HTERT RPE-1 (cell line): ENCODE results near the gene DFFA.
"Not testable (repeated sequence)": the region's sequence is repeated elsewhere in the genome, so short reads cannot be mapped to it uniquely, and the experiment has no call there.

Experiments used
- in situ Hi-C: fragments of 300-500 bp; cut with MboI; formaldehyde crosslinking; loops from 4 replicates; pipeline ENCODE4 v1.14.3; 2020; ENCODE audit warnings: low sequenced_read_pairs

Gene DFFA

GRCh38 chr1:10506046-10506676 is 33.8 kb upstream of the DFFA start:
- in situ Hi-C loops: not testable (repeated sequence)

GRCh38 chr1:10504249-10504648 is 31.9 kb upstream of the DFFA start:
- in situ Hi-C loops: no loop called here

- in situ Hi-C loops: no loop called here
Observed at GRCh38 chr1:10502206-10502605, 29.9 kb upstream of the DFFA start.

- in situ Hi-C loops: no loop called here
Observed at GRCh38 chr1:10498231-10498630, 25.9 kb upstream of the DFFA start.

- in situ Hi-C loops: no loop called here
Observed at GRCh38 chr1:10497109-10497508, 24.8 kb upstream of the DFFA start.

- in situ Hi-C loops: no loop called here
Observed at GRCh38 chr1:10495952-10496351, 23.6 kb upstream of the DFFA start.

GRCh38 chr1:10495475-10495817 is 23.1 kb upstream of the DFFA start:
- in situ Hi-C loops: no loop called here

- in situ Hi-C loops: no loop called here
Observed at GRCh38 chr1:10494754-10495474, 22.6 kb upstream of the DFFA start.

GRCh38 chr1:10494418-10494753 is 22.1 kb upstream of the DFFA start:
- in situ Hi-C loops: no loop called here

GRCh38 chr1:10490286-10490970 is 18.1 kb upstream of the DFFA start:
- in situ Hi-C loops: no loop called here

- in situ Hi-C loops: no loop called here
Observed at GRCh38 chr1:10489291-10490055, 17.1 kb upstream of the DFFA start.

GRCh38 chr1:10484521-10484920 is 12.2 kb upstream of the DFFA start:
- in situ Hi-C loops: no loop called here

GRCh38 chr1:10480614-10481013 is 8.3 kb upstream of the DFFA start:
- in situ Hi-C loops: no loop called here

GRCh38 chr1:10479296-10479695 is 7.0 kb upstream of the DFFA start:
- in situ Hi-C loops: no loop called here

GRCh38 chr1:10475510-10475909 is 3.2 kb upstream of the DFFA start:
- in situ Hi-C loops: no loop called here

- in situ Hi-C loops: no loop called here
Observed at GRCh38 chr1:10474613-10475507, 2.5 kb upstream of the DFFA start, which contains the start of gene PEX14. TSS of gene PEX14 (plus strand) at chr1:10474950. CDS start at chr1:10474967, 17 bp downstream.

GRCh38 chr1:10474309-10474612 is 1.9 kb upstream of the DFFA start:
- in situ Hi-C loops: not testable (repeated sequence)

- in situ Hi-C loops: no loop called here
Observed at GRCh38 chr1:10473145-10473765, 926 bp upstream of the DFFA start.

GRCh38 chr1:10471411-10472219 is 714 bp downstream of the DFFA start:
- in situ Hi-C loops: no loop called here
